HG03280 (cell line): ENCODE data around the gene SLC16A7.
A peak's percentile ranks its signal among the peaks of the same experiment; 100 is the strongest.
"Not testable (repeated sequence)": the region's sequence is repeated elsewhere in the genome, so short reads cannot be mapped to it uniquely, and the experiment has no call there.

Source experiments
- ATAC-seq: cut with Tn5 transposase; IDR thresholded peaks from one replicate; pipeline ENCODE4 v1.9.1; 2021; ENCODE audit warnings: mild to moderate bottlenecking, moderate library complexity; ENCODE audit not compliant: unreplicated experiment

Gene SLC16A7, protein sequence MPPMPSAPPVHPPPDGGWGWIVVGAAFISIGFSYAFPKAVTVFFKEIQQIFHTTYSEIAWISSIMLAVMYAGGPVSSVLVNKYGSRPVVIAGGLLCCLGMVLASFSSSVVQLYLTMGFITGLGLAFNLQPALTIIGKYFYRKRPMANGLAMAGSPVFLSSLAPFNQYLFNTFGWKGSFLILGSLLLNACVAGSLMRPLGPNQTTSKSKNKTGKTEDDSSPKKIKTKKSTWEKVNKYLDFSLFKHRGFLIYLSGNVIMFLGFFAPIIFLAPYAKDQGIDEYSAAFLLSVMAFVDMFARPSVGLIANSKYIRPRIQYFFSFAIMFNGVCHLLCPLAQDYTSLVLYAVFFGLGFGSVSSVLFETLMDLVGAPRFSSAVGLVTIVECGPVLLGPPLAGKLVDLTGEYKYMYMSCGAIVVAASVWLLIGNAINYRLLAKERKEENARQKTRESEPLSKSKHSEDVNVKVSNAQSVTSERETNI

DNA sequence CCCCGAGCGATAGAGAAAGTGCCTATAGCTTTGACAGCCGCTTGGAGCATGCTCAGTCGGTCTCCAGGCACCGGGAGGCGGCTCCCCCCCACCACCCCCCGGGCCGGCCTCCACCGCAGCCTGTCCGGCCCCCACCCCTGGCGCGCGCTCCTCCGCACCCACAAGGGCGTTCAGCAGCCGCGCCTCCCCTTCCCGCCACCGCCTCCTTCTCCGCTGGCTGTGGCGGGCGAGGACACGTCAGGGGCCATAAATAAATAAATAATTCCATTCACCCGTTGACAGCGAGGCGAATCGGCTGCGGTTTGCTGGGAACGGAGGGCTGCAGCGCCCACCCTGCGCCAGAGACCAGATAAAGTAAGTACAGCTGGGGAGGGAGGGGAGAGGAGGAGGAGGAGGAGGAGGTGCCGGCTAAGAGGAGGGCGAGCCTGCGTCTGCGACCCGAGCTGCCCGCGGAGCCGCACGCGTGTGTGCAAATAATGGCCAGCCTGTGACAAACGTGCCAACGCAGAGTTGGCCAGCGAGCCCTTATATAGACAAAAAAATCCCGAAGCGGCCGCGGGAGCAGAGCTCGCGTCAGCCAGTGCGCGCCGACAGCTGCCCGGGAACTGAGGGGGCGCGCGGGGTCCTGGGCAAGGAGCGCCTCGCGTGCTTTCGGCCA, at the start of gene SLC16A7:
SLC16A7 (plus strand) TSS at position 147 of the 658 bp plus-strand sequence. CDS start 108,773 bp downstream, outside the sequence.
- peak; percentile 63 for ATAC-seq

DNA sequence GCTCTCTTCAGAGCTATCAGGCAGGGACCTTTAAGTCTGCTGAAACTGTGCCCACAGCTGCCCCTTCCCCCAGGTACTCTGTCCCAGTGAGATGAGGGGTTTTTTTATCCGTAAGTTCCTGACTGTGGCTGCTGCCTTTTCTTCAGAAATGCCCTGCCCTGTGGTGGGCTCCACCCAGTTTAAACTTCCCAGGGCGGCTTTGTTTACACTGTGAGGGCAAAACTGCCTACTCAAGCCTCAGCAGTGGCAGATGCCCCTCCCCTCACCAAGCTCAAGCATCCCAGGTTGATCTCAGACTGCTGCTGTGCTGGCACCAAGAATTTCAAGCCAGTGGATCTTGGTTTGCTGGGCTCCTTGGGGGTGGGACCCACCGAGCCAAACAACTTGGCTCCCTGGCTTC, 46.9 kb upstream of the SLC16A7 start:
- ATAC-seq: no peak

DNA sequence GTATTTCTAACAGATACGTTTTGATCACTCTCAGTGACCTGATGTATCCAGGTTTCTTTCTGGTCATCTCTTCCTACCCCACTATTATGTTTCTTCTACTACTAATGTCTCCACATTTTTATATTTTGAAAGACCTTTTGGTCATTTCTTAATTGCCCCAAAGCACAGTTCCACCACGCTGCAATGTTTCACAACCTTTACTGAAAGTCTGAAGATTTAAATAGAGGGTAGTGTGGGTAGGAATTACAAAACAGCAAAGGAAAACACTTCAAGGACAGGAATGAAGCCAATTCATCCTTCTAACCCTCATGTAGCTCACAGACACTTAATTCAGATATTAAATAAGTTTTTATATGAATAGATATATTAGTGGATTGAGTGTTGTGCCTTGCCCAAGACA, 36.1 kb upstream of the SLC16A7 start:
- no peak for ATAC-seq

DNA sequence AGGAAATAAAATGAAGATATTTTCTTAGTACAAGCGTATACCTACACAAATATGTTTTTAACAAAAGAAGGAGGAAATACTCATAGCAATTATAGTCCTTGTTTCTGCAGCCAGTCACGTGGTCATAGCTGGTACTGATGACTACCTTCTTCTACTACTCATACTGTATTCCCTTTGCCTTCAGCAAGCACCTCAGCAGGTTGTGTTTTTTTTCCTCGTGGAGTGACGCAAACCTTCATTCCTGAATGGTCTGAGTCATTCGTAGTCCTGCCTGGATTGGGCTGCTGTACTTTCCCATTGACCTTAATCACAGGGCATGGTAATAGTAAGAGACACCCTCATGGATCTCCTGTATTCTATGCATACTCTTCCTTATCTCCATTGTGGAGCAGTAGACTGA, 25.7 kb upstream of the SLC16A7 start:
- ATAC-seq: no peak

DNA sequence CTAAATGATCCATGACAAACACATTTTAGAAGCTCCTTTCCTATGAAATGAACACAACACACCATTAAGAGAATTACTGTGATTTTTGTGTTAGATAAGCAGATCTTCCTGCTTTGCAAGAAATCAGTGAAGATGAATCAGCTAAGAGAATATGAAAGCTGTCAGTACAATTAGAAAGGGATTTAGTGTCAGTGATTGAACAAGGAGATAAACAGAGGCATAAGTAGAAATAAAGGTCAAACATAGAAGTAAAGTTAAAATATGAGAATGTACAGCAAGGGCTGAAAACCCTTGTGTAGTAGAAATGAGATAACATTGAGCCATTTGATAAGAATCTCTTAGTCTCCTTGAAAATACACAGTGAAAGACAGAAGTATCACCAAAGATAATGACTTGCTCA, 21.4 kb upstream of the SLC16A7 start:
- ATAC-seq: no peak

DNA sequence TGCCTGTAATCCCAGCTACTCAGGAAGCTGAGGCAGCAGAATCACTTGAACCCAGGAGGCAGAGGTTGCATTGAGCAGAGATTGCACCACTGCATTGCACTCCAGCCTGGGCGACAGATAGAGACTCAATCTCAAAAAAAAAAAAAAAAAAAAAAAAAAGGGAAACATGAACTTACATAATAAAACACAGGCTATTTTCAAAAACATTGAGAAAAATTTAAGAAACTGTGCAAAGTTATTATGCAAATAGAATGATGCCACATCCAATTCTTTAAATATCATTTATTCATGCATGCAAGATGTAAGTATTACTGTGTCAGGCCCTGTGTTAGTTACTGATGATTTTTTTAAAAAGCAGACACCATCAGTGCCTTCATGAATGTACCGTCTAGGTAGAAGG, 20.0 kb upstream of the SLC16A7 start:
- no peak for ATAC-seq

DNA sequence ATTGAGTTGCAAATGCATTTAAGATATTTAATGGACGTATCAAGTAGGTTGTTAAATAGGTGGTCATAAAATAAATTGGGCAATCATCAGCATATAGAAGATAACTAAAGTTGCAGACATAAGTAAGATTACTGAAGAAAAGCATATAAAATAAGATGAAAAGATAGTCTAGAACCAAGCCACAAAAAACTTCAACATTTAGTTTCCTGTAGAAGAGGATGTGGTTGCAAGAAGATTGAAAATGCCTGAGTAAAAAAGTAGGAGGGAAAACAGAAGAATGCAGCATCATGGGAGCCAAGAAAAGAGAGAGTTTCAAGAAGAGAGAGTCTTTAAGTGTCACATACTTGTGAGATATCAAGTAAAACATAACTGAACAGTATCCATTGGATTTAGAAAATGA, 17.6 kb upstream of the SLC16A7 start:
- no peak for ATAC-seq

DNA sequence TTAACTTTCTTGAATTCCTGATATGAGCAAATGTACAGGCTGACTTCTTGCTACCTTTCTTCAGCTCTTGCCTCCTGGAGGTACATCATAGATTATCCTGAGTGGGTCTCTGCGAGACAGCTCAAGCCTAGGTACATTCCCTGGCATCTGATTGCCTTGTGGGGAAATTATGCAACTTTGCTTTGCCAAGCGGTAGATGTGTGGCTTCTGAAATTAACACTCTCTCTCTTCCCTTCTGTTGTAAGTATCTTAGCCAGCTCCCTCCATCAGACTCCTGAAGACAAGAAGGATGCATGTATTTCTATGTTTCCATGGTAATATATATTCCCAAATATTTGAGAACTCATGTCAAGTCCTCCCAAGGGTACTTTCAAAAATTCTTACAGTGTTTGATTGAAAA, 16.2 kb upstream of the SLC16A7 start:
- no peak for ATAC-seq

DNA sequence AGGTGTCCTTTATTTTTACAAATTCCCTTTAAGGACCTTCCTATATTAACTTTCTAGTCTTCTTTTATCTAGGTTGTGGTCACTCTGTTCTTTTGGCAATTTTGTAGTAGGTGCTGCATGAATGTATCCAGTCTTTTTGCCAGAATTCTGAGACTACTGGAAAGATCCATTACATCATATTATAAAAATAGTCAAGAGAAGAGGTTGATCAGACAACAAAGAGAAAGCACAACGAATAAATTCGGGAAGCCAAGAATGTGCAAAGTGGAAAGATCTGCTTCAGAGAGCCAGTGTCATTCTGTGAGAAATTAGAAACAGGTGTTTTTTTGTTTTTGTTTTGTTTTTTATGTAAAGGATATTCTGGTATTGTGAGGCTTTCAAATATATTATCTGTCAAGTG, 15.8 kb upstream of the SLC16A7 start:
- no peak for ATAC-seq

DNA sequence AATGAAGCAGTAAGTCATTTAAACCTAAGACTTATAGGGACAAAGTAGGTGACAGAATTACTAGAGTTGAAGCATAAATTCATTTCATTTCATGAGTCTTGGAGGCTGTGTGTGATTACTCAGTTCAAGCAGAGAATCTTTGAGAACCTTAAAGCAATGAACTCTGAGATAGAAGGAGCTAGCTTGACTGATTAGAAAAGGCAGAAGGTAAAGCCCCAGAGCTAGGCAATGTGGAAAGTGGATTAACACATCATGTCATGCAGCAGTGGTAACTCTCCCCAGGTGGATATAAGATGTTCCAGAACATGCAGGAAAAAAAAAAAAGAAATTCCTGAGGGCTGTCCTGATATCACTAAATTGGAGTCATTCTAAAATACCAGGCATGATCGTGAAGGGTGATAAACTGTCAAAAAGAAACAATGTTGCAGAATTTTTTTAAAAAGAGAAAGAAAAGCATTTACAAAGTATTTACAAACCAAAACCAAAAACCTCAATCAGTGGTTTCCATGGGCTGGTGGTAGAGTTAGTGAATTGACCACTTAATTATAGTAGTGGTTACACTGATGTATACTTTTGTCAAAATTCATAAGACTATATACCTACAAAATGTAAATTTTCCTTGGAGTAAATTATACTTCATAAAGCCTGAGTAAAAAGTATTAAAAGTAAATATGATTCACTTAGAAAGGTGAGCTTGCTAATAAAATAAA, 12.7 kb upstream of the SLC16A7 start:
- ATAC-seq: no peak

DNA sequence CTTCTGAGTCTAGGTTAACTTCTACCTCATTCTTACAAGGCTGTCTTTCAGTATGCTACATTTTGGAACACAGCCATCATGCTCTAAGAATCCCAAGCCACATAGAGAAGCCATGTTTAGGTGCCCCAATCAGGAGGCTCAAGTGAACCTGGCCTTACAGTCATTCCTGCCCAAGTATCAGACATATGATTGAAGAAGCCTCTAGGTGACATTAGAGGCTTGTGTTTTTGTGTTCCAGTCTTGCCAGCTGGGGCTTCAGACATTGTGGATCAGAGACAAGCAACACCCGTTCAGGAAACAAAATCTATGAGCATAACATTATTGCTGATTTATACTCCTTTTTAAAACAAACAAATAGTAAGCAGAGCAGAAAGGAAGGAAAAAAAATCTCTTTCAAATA, 8.1 kb upstream of the SLC16A7 start:
- no peak for ATAC-seq

DNA sequence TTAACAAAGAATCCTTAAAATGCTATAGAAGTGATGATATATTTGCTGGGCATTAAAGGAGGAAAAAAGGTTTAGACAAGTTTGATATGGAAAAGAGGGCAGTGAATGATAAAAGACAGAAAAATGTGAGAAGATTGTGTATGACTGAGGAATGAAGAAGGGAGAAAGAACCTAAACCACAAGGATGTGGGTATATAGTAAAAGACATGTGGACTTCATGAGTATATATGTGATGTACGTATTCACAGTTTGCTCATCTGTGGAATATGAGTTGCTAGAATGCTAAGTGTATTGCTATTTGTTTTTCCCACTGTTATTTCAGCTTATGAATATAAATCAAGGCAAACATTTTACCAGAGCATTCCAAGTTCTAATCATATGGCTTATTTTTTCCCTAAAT, 2.1 kb upstream of the SLC16A7 start:
- ATAC-seq: no peak

DNA sequence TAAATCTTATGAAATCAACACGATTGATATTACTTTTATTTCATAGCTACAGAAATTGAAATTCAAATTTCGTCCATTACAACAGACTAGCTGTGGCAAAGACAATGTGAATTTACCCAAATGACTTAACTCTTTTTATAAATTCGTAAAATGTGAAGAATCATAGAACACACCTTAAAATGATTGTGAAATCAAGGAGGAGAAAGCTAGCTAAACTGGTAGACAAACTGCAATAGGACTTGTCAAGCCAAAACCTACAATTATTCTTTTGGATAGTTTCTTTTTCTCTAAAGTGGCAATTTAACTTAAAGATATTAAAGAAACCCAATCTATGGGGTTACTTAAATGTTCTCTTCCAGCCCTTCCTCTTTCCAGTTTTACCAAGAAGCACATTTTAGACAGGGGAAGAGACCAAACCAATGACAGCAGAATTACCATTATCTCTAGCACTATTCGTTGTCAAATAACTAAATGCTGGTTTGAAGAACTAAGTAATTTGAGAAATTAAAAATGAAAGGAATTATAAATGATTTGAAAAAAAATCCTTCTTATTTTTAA, 807 bp upstream of the SLC16A7 start:
- no peak for ATAC-seq

DNA sequence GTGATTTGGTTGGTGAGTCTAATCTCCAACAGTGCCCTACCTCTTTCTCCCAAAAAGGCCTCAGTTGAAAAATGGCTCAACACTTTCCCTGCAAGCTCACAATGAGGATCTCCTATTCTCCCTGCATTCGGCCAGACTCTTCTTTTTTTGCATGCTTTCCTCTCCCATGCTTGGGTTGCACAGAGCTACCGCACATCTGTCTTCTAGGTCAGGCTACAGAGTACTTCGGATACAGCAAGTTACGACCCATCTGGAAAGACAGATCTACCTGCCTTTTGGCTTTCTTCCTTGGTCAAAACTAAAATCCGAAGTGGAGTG, 305 bp upstream of the SLC16A7 start:
- no peak for ATAC-seq

DNA sequence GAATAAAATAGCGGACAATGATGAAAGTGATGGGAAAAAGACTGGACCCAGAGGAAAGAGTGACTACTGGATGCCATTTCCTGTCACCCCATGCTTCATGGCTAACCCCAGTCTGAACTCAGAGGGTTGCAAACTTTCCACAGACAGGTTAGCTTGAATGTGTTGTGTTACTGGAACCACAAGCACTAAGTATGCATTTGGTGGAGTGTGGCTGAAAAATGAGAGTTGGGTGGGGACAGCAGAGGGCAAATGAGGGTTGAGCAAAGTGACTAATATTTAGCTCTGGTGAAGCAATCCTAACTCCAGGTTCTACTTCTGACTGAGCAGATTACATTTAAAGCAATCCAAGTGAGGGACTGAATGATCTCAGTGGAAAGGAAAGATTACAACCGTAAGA, 1.6 kb downstream of the SLC16A7 start:
- ATAC-seq: peak; percentile 43

DNA sequence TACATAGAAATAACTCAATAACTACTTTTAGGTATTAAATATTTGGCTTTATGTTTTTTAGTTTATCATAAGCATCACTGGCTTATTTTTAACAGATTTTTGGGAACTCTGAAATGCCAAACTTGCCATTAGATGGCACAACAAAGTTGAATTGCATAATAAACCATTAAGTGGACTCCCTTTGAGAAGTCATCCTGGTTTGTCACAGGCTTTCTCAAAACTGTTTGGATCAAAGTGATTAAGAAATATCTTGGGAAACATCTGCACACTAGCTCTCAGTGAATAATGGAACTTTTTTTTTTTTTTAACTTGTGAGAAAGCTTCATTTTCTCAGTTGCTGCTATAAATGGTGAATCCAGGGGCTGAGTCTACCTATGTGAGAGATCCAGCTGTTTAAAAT, 4.3 kb downstream of the SLC16A7 start:
- ATAC-seq: no peak

DNA sequence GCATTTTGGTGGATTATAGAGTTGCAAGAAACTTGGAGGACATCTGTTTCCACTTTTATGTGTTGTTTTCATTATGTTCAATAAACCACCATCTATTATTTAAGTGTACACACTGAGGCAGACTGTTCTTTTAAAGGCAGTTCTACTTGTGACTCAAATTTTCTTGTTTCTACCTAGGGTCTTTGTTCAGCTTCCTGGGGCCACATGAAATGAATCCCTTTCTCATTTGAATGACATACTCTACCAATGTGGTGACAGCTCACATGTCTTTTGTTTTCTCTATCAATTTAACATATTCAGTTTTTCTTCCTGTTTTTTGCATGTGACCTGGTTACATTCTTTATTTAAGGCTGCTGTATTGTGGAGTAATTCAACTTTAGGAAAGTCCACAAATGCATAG, 7.9 kb downstream of the SLC16A7 start:
- ATAC-seq: no peak

DNA sequence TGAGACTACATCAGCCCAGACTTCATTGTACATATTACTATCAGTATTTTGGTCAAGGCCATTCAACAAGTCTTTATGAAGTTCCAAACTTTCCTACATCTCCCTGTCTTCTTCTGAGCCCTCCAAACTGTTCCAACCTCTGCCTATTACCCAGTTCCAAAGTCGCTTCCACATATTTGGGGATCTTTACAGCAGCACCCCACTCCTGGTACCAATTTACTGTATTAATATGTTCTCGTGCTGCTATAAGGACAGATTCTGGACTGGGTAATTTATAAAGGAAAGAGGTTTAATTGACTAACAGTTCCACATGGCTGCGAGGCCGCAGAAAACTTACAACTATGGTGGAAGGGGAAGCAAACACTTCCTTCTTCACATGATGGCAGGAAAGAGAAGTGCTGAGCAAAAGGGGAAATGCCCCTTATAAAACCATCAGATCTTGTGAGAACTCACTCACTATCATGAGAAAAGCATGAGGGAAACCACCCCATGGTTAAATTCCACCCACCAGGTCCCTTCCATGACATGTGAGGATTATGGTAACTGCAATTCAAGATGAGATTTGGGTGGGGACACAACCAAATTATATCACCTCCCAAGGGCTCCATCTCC, 17.1 kb downstream of the SLC16A7 start:
- ATAC-seq: not testable (repeated sequence)

DNA sequence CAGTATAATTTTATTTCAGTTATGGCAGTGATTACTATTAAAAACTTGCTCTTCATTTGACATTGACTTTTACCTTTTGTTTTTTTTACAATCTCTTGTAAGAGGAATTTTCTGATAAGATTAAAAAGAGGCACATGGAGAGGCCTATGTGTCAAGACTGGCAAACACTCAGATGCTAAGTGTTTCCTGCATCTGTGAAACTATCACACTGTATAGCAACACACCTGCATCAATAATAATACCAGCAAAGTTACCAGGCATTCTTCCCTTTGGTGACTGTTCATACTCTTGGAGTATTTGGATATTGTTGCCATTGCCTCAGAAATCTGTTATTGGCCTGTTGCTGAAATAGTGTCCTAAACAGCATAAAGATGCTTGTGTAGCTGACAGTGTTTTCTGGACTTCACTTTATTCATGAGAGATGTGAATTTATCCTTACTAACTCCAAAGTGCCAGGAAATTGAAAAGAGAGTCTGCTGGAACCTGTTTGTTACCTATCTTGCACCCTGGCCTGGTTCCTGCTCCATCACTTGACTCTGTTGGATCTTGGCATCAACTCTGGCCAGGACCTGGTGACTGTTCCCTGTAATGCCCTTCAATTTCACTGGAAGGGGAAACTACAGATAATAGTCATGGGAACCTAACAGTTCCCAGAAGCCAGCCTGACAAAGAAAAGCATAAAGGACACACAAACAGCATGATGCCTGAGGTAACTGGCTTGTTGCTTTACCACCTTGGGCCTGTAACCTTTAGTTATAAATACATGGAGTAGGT, 19.8 kb downstream of the SLC16A7 start:
- ATAC-seq: no peak

DNA sequence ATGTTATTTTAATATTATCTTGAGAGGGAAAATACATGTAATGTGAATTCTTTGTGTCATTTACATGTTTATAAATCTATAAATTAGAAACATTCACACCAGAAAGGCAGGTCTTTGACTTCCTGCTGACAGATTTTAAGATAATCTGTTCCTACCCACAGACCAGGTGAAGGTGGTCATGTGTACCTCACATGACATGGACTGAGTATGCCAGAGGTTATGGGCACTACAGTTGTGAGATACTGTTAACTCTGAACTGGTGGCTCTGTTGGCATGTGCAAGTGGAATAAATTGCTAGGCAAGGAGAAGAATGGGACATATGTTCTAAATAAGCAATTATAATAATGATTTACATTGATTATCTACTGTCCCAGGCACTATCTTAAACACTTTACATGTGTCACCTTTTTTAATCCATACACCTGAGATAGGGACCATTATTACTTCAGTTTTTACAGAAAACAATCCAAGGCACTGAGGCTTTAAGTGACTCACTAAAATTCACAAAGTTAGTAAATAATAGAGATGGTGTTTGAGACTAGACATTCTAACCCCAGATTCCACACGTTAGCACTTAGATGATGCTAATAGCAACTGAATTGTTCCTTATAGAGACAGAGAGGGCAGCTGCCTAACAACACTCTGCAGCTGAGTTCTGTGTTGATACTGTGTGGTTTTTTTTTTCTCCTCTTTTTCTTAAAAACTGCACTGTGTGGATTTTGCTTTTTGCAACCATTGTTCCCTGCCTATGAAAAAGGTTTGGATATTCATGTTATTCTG, 23.8 kb downstream of the SLC16A7 start:
- ATAC-seq: no peak
